DND-41 (cell line): Measurements from ENCODE around the gene KIF3B.
A peak's percentile ranks its signal among the peaks of the same experiment; 100 is the strongest.

ENCODE experiments used
- ATAC-seq: fragments of 200-7000 bp; cut with Tn5 transposase; 3 replicates; pipeline ENCODE4 v1.9.1; 2021; ENCODE audit warnings: low read depth; ENCODE audit not compliant: insufficient read depth
- DNase-seq: peaks from one replicate; pipeline ENCODE4 v3.0.0-alpha.2; 2020
- H2AFZ ChIP-seq: 2 replicates; pipeline ENCODE4 v1.6.0; 2012; ENCODE audit warnings: low read depth, low read length
- H3K27ac ChIP-seq: 2 replicates; pipeline ENCODE4 v1.5.1; 2012; ENCODE audit warnings: low read length, inconsistent platforms
- H3K27me3 ChIP-seq: fragments of 200-600 bp; sonication (generic); 2 replicates; pipeline ENCODE4 v1.6.0; 2012; ENCODE audit warnings: low read length, mild to moderate bottlenecking, inconsistent platforms; ENCODE audit not compliant: insufficient read depth, poor library complexity
- H3K36me3 ChIP-seq: 2 replicates; pipeline ENCODE4 v1.5.1; 2012; ENCODE audit warnings: low read length, inconsistent platforms; ENCODE audit not compliant: insufficient read depth
- H3K4me1 ChIP-seq: 2 replicates; pipeline ENCODE4 v1.5.1; 2012; ENCODE audit warnings: mild to moderate bottlenecking, low read length; ENCODE audit not compliant: insufficient read depth
- H3K4me2 ChIP-seq: 2 replicates; pipeline ENCODE4 v1.6.0; 2012; ENCODE audit warnings: mild to moderate bottlenecking, moderate library complexity, low read length, inconsistent platforms; ENCODE audit not compliant: insufficient read depth
- H3K4me3 ChIP-seq, 2 experiments: fragments of 200-600 bp in 1 of 2; shearing (Covaris generic) in 1 of 2; 2 replicates each; pipeline ENCODE4 v1.5.1; 2012 to 2016; ENCODE audit warnings: inconsistent platforms in 2 of 2, low read length in 2 of 2, mild to moderate bottlenecking in 2 of 2, low read depth in 1 of 2, moderate library complexity in 1 of 2
- H3K79me2 ChIP-seq: 2 replicates; pipeline ENCODE4 v1.6.0; 2012; ENCODE audit warnings: low read length, inconsistent platforms; ENCODE audit not compliant: insufficient read depth
- H3K9ac ChIP-seq: 2 replicates; pipeline ENCODE4 v1.6.0; 2012; ENCODE audit warnings: low read depth, mild to moderate bottlenecking, inconsistent platforms, low read length, moderate library complexity
- H3K9me3 ChIP-seq: 2 replicates; pipeline ENCODE4 v1.5.1; 2012; ENCODE audit warnings: low read length, moderate library complexity, mild to moderate bottlenecking, inconsistent platforms; ENCODE audit not compliant: insufficient read depth, severe bottlenecking
- H4K20me1 ChIP-seq: 2 replicates; pipeline ENCODE4 v1.6.0; 2012; ENCODE audit warnings: low read length; ENCODE audit not compliant: insufficient read depth
- EZH2 ChIP-seq: IDR thresholded peaks from 3 replicates; pipeline ENCODE4 v1.6.1; 2012; ENCODE audit warnings: borderline replicate concordance, low read depth, mild to moderate bottlenecking, moderate library complexity, low read length, inconsistent platforms; ENCODE audit not compliant: severe bottlenecking
- TF ChIP-seq, protein P1 (sequence below): IDR thresholded peaks from 2 replicates; pipeline ENCODE4 v1.5.1; 2012; ENCODE audit warnings: borderline replicate concordance, low read length, moderate library complexity, mild to moderate bottlenecking; ENCODE audit not compliant: poor library complexity, severe bottlenecking; ENCODE audit errors: extremely low read depth

Gene KIF3B

DNA sequence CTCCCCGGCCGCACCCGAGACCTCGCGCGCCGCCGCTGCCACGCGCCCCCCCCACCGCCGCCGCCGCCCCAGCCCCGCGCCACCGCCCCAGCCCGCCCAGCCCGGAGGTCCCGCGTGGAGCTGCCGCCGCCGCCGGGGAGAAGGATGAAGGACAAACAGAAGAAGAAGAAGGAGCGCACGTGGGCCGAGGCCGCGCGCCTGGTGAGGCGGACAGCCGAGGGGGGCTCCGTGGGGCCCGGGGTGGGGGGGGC lies 81.1 kb downstream of the KIF3B start:
- Histone ChIP-seq H4K20me1 (peaks cover 44% of the 10 kb centered on the region), H3K4me2 (peak overlapping the region; percentile 92), H3K27ac (peak overlapping the region; percentile 98), H3K4me1 (peaks cover 46% of the 10 kb centered on the region), H3K9ac (peak overlapping the region; percentile 91), H3K79me2 (peaks cover 60% of the 10 kb centered on the region), H3K4me3 (peak overlapping the region; percentile 61 to 91; a peak in 3 of 4 replicates), H3K36me3 (peaks cover 22% of the 10 kb centered on the region), H3K27me3 (no peaks in the 10 kb centered on the region), H2AFZ (no peak overlapping the region; the same call in 1 of the 2 replicates), H3K9me3 (no peaks in the 10 kb centered on the region)
- TF ChIP-seq, protein P1, sequence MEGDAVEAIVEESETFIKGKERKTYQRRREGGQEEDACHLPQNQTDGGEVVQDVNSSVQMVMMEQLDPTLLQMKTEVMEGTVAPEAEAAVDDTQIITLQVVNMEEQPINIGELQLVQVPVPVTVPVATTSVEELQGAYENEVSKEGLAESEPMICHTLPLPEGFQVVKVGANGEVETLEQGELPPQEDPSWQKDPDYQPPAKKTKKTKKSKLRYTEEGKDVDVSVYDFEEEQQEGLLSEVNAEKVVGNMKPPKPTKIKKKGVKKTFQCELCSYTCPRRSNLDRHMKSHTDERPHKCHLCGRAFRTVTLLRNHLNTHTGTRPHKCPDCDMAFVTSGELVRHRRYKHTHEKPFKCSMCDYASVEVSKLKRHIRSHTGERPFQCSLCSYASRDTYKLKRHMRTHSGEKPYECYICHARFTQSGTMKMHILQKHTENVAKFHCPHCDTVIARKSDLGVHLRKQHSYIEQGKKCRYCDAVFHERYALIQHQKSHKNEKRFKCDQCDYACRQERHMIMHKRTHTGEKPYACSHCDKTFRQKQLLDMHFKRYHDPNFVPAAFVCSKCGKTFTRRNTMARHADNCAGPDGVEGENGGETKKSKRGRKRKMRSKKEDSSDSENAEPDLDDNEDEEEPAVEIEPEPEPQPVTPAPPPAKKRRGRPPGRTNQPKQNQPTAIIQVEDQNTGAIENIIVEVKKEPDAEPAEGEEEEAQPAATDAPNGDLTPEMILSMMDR: no peak
- no peak for TF ChIP-seq EZH2
- ATAC-seq (no peak), DNase-seq (no peak)

- peaks cover 25% of the 10 kb centered on the region for H3K36me3 ChIP-seq
- H3K4me3 ChIP-seq: peak overlapping the region; percentile 61 to 91
- H3K4me1 ChIP-seq: peaks cover 50% of the 10 kb centered on the region
- H3K9me3 ChIP-seq: no peaks in the 10 kb centered on the region
- peak overlapping the region; percentile 86 for H3K27ac ChIP-seq
- H2AFZ ChIP-seq: peak overlapping the region; percentile 62
- TF ChIP-seq EZH2: no peak
- TF ChIP-seq, protein P1: peak; percentile 2
- DNase-seq (peak; percentile 90), ATAC-seq (peak; percentile 53)
- peak overlapping the region; percentile 81 for H3K4me2 ChIP-seq
- no peaks in the 10 kb centered on the region for H3K27me3 ChIP-seq
- peaks cover 49% of the 10 kb centered on the region for H4K20me1 ChIP-seq
- peak overlapping the region; percentile 91 for H3K9ac ChIP-seq
- peaks cover 65% of the 10 kb centered on the region for H3K79me2 ChIP-seq
Measured at GRCh38 chr20:32358883-32359632, 81.6 kb downstream of the KIF3B start.

GRCh38 chr20:32359633-32360332 lies 82.3 kb downstream of the KIF3B start:
- peak overlapping the region; percentile 81 for H3K4me2 ChIP-seq
- ATAC-seq: no peak
- H4K20me1 ChIP-seq: peaks cover 57% of the 10 kb centered on the region
- no peaks in the 10 kb centered on the region for H3K9me3 ChIP-seq
- peaks cover 54% of the 10 kb centered on the region for H3K4me1 ChIP-seq
- peaks cover 29% of the 10 kb centered on the region for H3K36me3 ChIP-seq
- peaks cover 72% of the 10 kb centered on the region for H3K79me2 ChIP-seq
- H3K27ac ChIP-seq: peak overlapping the region; percentile 86
- no peak for DNase-seq
- TF ChIP-seq, protein P1: no peak
- no peak for TF ChIP-seq EZH2
- H3K4me3 ChIP-seq: peak overlapping the region; percentile 61 to 91; a peak in 3 of 4 replicates
- no peaks in the 10 kb centered on the region for H3K27me3 ChIP-seq
- H3K9ac ChIP-seq: peak overlapping the region; percentile 91
- peak overlapping the region; percentile 62; the same call in 1 of the 2 replicates for H2AFZ ChIP-seq
